Mesodermal cell (in vitro differentiated cells): Measurements from ENCODE around the gene NEUROG1. TPM values are rescaled to one million over a fixed set of nuclear protein-coding genes. Genes with fewer than 3 reads are reported as not detected.

ENCODE experiments used
- H3K27ac ChIP-seq: 2 replicates; pipeline ENCODE4 v1.7.0; 2013; ENCODE audit warnings: mild to moderate bottlenecking, low read depth, low read length, moderate library complexity; ENCODE audit not compliant: severe bottlenecking
- H3K36me3 ChIP-seq: 2 replicates; pipeline ENCODE4 v1.7.1; 2013; ENCODE audit warnings: mild to moderate bottlenecking, low read length, moderate library complexity; ENCODE audit not compliant: control insufficient read depth, insufficient read depth
- H3K4me1 ChIP-seq: one replicate; pipeline ENCODE4 v1.7.1; 2013; ENCODE audit warnings: mild to moderate bottlenecking, low read length; ENCODE audit not compliant: insufficient read depth, control insufficient read depth, poor library complexity, severe bottlenecking
- H3K4me3 ChIP-seq: 2 replicates; pipeline ENCODE4 v1.7.0; 2013; ENCODE audit warnings: low read length, control low read depth, mild to moderate bottlenecking; ENCODE audit not compliant: insufficient read depth, poor library complexity, severe bottlenecking; ENCODE audit errors: extremely low read depth
- H3K9me3 ChIP-seq: 2 replicates; pipeline ENCODE4 v1.7.1; 2013; ENCODE audit warnings: mild to moderate bottlenecking, low read length, moderate library complexity; ENCODE audit not compliant: control insufficient read depth
- WGBS, 2 experiments: methylation state at CpG; one replicate each; pipeline ENCODE4 v1.1.5; 2013; ENCODE audit warnings: missing lambda C conversion rate in 2 of 2; ENCODE audit not compliant: insufficient coverage in 2 of 2; 5-methylcytosine and 5-hydroxymethylcytosine counted together
- polyA plus RNA-seq, 2 experiments: library from polyadenylated mRNA; stranded (reverse); fragments of 50-300 nt; gene quantifications; one replicate each; pipeline ENCODE4 v1.2.3, GENCODE V29; 2013

The NEUROG1 gene, protein sequence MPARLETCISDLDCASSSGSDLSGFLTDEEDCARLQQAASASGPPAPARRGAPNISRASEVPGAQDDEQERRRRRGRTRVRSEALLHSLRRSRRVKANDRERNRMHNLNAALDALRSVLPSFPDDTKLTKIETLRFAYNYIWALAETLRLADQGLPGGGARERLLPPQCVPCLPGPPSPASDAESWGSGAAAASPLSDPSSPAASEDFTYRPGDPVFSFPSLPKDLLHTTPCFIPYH
- polyA plus RNA-seq (2013, experiment 1 of 2): 0.18 TPM
- polyA plus RNA-seq (2013, experiment 2 of 2): 0.35 TPM

DNA sequence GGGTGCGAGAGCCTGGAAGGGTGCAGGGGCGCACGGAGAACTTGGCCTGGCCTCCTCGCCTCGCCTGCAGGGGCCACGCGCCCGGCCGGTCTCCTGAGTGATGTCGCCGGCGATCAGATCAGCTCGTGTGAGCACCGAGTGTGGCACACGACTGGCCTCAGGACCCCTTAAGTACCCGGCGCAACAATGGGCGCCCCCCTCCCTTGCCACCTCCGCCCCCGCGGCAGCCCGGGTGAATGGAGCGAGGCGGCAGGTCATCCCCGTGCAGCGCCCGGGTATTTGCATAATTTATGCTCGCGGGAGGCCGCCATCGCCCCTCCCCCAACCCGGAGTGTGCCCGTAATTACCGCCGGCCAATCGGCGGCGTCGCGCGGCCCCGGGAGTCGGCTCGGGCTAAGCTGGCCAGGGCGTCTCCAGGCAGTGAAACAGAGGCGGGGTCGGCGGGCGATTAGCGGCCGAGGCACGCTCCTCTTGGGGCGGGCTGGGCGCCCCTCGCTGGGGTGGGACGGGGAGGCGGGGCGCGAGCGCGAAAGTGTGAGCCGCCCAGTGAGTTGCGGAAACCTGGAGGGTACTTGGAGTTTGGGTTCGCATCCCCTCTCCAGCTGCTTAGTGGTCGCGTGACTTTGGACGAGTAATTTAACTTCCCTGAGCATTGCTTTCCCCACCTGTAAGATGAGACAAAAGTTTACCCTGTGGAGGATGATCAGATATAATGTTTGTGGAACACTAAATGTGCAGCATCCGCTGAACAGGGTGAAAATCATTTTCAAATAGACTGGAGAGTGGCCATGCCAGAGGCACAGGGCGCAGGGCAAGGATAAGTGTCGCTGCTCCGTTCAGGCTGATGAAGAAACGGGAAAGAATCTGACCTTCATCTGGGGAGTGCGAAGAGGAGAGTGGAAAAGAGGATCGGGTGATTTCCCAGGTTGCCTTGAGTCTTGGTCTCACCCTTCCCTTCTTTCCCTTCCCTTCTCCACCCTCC lies at the start of gene NEUROG1:
NEUROG1 (minus strand) TSS at position 145 of the 982 bp plus-strand sequence. CDS start 274 bp downstream, outside the sequence.
- no peak within 1 kb of the TSS for H3K4me3 ChIP-seq
- H3K4me1 ChIP-seq: no peaks in the 10 kb centered on the region
- no peaks in the 10 kb centered on the region for H3K9me3 ChIP-seq
- no peaks in the 10 kb centered on the region for H3K36me3 ChIP-seq
- WGBS, 2 experiments: 0 to 1% methylated on average over 48 to 55 of the region's 74 CpGs
- H3K27ac ChIP-seq: no peak within 1 kb of the TSS

DNA sequence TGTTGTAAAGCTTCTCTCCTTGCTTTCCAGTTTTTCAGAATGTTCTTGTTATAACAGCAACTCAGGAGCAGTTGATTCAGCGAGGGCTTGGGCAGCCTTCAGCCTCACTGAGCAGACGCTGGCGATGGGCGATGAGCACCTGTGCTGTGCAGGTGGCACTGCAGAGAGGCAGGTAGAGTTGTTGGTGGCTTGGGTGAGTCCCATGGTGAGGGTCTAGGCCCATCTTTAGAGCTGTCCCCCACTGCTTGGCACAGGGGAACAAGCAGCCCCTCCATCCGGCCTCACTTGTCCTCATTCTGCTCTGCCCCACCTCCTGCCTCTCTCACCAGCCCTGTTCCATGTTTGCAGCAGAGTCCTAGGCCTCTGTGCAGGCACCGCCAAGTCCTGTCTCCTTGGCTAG lies 49.2 kb upstream of the NEUROG1 start:
- WGBS, 2 experiments: 91% methylated on average over 6 of the region's 6 CpGs
- no peaks in the 10 kb centered on the region for H3K4me1 ChIP-seq
- no peak overlapping the region for H3K27ac ChIP-seq
- H3K9me3 ChIP-seq: no peaks in the 10 kb centered on the region
- no peaks in the 10 kb centered on the region for H3K36me3 ChIP-seq
- no peak overlapping the region for H3K4me3 ChIP-seq

DNA sequence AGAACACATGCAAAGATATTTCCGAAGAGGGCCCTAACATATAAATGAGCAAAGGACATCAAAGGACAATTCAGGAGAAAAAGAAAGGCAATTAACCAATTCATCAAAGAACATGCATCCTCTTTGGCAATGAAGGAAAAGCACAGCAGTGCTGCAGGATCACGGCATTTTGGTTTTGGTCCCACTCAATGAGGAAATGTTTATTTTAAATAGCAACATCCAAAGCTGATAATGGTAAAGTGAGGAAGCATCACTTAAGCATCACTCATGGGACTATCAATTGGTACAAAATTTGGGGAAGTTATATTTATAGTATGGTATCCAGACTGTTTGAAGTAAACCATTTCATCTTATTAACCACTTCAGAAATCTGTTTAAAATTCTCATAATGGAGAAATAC lies 48.5 kb upstream of the NEUROG1 start:
- Histone ChIP-seq H3K4me3 (no peak overlapping the region), H3K4me1 (no peaks in the 10 kb centered on the region), H3K9me3 (no peaks in the 10 kb centered on the region), H3K36me3 (no peaks in the 10 kb centered on the region), H3K27ac (no peak overlapping the region)
- 100% methylated on average over 1 of the region's 2 CpGs for WGBS, 2 experiments

DNA sequence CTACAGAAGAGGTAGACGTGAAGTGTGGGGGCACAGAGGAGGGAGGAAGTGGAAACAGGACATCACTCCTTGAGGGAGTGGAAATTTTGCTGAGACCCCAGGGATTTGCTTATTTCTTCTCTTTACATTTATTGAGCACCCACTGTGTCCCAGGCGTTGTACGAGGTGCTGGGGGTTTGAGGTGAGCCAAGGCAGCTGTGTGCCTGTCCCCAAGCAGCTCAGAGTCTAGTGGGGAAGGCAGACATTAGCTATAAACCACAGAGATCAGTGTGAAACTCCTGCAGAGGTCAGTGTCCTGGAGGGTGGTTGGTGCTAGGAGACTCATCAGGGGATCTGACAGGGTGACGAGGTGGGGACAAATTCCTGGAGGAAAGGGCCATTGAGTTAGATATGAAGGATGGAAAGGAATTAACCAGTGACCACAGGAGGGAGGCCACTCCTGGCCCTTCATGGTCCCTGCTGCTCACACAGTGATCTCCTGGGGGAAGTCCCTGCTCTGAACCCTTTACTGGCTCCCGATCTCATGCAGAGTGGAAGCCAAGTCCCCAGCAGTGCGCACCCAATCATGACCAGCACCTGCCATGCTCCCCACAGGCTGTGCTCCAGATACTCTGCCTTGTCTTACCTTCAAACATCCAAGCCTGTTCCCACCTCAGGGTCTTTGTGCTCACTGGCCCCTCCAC lies 46.5 kb upstream of the NEUROG1 start:
- Histone ChIP-seq H3K27ac (no peak overlapping the region), H3K9me3 (no peaks in the 10 kb centered on the region), H3K36me3 (no peaks in the 10 kb centered on the region), H3K4me1 (peaks cover 6% of the 10 kb centered on the region), H3K4me3 (no peak overlapping the region)
- WGBS, 2 experiments: 65 to 87% methylated on average over 4 of the region's 6 CpGs

DNA sequence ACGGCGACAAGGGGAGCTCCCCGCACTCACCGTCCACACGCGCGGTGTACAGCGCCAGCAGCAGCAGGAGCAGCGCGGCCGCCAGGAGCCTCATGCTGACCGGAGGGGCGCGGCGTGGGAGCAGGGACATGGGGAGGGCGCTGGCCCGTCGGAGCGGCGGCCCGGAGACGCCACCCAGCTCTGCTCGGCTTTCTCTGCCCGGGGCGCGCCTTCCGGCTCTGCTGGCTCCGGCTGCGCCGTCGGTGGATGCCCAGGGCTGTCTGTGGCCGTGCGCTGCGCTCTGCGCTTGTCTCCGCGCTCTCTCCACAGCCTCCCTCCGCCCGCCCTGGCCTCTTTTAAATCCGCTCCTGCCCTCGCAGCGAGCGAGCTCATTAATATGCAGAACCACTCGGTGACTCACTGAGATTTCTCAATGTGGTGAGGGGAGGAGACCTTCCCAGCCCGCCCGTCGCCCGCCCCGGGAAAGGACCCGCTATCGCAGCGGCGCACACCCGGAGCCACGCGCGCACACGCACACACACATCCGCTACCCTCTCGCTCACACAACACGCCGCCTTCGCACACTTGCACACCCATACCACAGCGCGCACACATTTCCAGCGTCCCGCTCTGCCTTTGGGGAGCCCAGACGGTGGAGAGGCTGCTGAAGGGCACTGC lies 43.0 kb upstream of the NEUROG1 start, which contains the start of gene CXCL14:
CXCL14 (minus strand) TSS at position 307 of the 657 bp plus-strand sequence; CDS start at position 94, 213 bp downstream.
- Histone ChIP-seq H3K36me3 (no peaks in the 10 kb centered on the region), H3K4me3 (peak within 1 kb of the TSS; percentile 37), H3K4me1 (peaks cover 21% of the 10 kb centered on the region), H3K9me3 (no peaks in the 10 kb centered on the region), H3K27ac (no peak within 1 kb of the TSS)
- 1 to 2% methylated on average over 41 to 61 of the region's 68 CpGs for WGBS, 2 experiments

DNA sequence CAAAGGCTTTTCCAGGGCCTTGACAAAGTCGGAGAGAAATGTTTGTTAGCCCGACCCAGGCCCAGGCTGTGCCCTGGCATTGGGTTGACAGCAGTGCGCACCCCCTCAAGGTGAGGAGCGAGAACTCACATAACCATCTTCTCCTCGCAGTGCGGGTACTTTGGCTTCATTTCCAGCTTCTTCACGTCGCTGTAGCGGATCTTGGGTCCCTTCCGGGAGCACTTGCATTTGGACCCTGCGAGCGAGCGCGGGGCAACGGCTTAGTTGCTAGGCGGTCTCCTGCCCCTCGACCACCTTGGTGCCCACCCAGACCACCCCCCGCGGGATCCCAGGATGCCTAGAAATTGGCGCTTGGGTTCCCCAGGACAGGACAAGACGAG lies 42.5 kb upstream of the NEUROG1 start:
- H3K27ac ChIP-seq: no peak overlapping the region
- H3K4me3 ChIP-seq: peak overlapping the region; percentile 37
- 9 to 12% methylated on average over 18 to 19 of the region's 21 CpGs for WGBS, 2 experiments
- H3K36me3 ChIP-seq: no peaks in the 10 kb centered on the region
- H3K4me1 ChIP-seq: peaks cover 21% of the 10 kb centered on the region
- H3K9me3 ChIP-seq: no peaks in the 10 kb centered on the region

DNA sequence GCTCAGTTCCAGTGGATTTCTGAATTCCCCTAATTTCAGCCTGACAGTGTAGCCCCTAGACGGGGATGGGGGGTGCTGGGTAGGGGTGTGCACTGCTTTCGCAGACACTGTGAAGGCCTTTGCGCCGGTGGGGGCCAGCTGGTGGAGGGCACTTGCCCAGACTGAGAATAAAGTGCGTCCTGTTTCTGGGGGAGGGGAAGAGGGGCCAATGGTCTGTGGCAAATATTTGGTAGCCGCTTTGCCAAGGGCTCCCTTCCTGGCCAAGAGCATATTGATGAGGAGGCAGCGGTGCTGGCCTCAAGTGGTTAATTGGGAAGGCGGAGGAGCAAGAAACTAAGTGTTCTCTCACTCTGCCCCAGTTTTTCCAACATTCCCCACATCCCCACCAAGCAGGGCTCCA lies 41.7 kb upstream of the NEUROG1 start:
- peaks cover 21% of the 10 kb centered on the region for H3K4me1 ChIP-seq
- WGBS, 2 experiments: 46 to 54% methylated on average over 4 to 6 of the region's 8 CpGs
- no peaks in the 10 kb centered on the region for H3K9me3 ChIP-seq
- H3K4me3 ChIP-seq: peak overlapping the region; percentile 37
- no peaks in the 10 kb centered on the region for H3K36me3 ChIP-seq
- H3K27ac ChIP-seq: no peak overlapping the region

DNA sequence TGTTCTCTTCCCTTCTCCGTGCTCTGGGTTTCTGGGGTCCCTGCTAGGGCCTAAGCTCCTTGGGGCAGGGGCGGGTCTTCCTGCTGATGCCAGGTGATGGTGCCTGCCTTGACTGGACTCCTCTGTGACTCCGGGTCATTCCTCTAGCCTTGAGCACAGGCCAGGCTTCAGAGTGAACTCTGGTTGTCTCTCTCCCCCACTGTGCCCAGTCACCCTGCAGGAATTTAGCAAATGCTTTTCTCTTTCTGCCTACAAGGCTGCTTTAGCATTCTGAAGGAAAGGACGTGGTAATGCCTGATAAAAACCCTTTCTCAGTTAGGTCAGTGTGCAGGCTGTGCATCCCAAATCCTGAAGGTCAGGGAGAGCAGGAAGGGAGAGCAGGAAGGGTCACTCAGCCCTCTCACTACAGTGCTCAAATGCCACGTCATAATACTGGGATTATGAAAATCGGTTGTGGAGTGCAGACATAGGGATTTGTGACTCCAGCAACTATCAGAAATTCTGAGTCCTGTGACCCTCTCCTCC lies 40.4 kb upstream of the NEUROG1 start:
- Histone ChIP-seq H3K36me3 (no peaks in the 10 kb centered on the region), H3K4me3 (no peak overlapping the region), H3K9me3 (no peaks in the 10 kb centered on the region), H3K27ac (peak overlapping the region; percentile 45), H3K4me1 (peaks cover 21% of the 10 kb centered on the region)
- WGBS, 2 experiments: 44 to 75% methylated on average over 3 to 6 of the region's 6 CpGs

DNA sequence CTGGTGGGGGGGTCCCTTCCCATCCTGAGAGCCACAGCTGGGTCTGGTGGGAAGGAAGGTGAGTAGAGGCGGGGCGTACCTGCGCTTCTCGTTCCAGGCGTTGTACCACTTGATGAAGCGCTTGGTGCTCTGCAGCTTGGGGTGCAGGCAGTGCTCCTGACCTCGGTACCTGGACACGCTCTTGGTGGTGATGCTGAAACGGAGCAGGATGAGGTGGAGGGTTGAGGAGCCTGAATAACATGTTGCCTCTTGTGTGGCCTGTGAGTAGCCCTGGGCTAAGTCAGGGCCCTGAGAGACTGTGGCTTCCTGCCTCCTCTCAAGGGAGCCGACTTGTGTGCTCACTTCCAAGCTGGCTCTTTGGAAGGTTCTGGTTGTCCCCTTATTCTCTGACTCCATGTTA lies 38.7 kb upstream of the NEUROG1 start:
- H3K9me3 ChIP-seq: no peaks in the 10 kb centered on the region
- H3K4me1 ChIP-seq: peaks cover 21% of the 10 kb centered on the region
- WGBS, 2 experiments: 93 to 95% methylated on average over 10 of the region's 10 CpGs
- no peaks in the 10 kb centered on the region for H3K36me3 ChIP-seq
- H3K4me3 ChIP-seq: no peak overlapping the region
- H3K27ac ChIP-seq: no peak overlapping the region

DNA sequence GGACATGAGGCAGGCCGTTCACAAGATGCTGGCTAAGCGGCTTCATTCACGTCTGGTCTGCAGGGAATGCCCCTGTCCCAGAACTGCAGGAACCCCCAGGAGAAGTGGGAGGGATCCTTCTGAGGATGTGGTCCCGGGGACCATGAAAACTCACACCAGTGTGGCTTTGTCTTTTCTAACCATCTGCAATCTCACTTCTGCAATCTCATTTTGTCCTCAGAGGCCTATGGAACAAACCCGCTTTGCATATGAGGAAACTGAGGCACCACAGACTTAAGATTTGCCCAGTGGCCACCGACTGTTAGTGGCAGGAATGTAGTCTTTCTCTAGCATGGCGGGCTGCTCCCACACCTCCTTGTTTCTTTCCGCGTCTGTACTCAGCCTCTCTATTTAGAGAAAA lies 36.1 kb upstream of the NEUROG1 start:
- no peak overlapping the region for H3K4me3 ChIP-seq
- no peak overlapping the region for H3K27ac ChIP-seq
- WGBS, 2 experiments: 83 to 95% methylated on average over 5 of the region's 9 CpGs
- no peaks in the 10 kb centered on the region for H3K9me3 ChIP-seq
- H3K36me3 ChIP-seq: no peaks in the 10 kb centered on the region
- H3K4me1 ChIP-seq: peaks cover 30% of the 10 kb centered on the region
